ENCODE measurements around the gene MAP3K9. TPM values are rescaled to one million over a fixed set of nuclear protein-coding genes. Genes with fewer than 3 reads are reported as not detected.

Gene MAP3K9
- polyA plus RNA-seq, 1 donor from 2014 or later, result 10.4 TPM

DNA sequence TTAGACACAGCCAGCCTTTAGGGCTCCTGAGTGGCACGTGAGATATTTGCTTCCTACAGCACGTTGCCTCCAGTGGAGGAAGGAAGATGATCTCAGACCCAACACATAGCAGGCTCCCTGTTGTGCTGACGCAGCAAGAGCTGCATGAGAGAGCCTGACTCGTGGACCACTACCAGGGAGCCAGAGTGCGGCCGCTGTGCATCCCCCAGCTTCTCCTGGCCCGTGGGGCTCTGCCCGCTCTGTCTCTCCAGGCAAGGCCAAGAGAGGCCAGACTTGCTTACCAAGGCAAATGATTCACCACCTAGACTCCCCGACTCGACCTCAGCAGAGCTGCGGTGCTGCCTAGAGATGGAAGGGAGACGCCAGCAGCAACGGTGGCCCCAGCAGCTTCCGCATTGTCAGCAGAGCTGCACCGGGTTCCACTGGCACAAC lies 37.5 kb downstream of the MAP3K9 start:
- H2AFZ ChIP-seq (ENCODE audit: low read depth, low read length), result no peak overlapping the region
- H3K36me3 ChIP-seq (ENCODE audit: insufficient read depth, low read length), result no peaks in the 10 kb centered on the region
- no peak overlapping the region for H3K9ac ChIP-seq (ENCODE audit: low read length)
- H4K20me1 ChIP-seq (ENCODE audit: insufficient read depth), result no peaks in the 10 kb centered on the region
- H3K27ac ChIP-seq (ENCODE audit: low read length), result no peak overlapping the region
- H3K4me3 ChIP-seq (ENCODE audit: low read length), result no peak overlapping the region
- H3K9me2 ChIP-seq (ENCODE audit: insufficient read depth, low read length), result no peaks in the 10 kb centered on the region
- TF ChIP-seq, protein P1, sequence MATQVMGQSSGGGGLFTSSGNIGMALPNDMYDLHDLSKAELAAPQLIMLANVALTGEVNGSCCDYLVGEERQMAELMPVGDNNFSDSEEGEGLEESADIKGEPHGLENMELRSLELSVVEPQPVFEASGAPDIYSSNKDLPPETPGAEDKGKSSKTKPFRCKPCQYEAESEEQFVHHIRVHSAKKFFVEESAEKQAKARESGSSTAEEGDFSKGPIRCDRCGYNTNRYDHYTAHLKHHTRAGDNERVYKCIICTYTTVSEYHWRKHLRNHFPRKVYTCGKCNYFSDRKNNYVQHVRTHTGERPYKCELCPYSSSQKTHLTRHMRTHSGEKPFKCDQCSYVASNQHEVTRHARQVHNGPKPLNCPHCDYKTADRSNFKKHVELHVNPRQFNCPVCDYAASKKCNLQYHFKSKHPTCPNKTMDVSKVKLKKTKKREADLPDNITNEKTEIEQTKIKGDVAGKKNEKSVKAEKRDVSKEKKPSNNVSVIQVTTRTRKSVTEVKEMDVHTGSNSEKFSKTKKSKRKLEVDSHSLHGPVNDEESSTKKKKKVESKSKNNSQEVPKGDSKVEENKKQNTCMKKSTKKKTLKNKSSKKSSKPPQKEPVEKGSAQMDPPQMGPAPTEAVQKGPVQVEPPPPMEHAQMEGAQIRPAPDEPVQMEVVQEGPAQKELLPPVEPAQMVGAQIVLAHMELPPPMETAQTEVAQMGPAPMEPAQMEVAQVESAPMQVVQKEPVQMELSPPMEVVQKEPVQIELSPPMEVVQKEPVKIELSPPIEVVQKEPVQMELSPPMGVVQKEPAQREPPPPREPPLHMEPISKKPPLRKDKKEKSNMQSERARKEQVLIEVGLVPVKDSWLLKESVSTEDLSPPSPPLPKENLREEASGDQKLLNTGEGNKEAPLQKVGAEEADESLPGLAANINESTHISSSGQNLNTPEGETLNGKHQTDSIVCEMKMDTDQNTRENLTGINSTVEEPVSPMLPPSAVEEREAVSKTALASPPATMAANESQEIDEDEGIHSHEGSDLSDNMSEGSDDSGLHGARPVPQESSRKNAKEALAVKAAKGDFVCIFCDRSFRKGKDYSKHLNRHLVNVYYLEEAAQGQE (IDR thresholded peaks at IDR 0.05; ENCODE audit: borderline replicate concordance), result no peak
- peak; percentile 14 for TF ChIP-seq MXI1 (conservative IDR thresholded peaks at IDR 0.05; ENCODE audit: poor library complexity, severe bottlenecking)
- TF ChIP-seq, protein P2, sequence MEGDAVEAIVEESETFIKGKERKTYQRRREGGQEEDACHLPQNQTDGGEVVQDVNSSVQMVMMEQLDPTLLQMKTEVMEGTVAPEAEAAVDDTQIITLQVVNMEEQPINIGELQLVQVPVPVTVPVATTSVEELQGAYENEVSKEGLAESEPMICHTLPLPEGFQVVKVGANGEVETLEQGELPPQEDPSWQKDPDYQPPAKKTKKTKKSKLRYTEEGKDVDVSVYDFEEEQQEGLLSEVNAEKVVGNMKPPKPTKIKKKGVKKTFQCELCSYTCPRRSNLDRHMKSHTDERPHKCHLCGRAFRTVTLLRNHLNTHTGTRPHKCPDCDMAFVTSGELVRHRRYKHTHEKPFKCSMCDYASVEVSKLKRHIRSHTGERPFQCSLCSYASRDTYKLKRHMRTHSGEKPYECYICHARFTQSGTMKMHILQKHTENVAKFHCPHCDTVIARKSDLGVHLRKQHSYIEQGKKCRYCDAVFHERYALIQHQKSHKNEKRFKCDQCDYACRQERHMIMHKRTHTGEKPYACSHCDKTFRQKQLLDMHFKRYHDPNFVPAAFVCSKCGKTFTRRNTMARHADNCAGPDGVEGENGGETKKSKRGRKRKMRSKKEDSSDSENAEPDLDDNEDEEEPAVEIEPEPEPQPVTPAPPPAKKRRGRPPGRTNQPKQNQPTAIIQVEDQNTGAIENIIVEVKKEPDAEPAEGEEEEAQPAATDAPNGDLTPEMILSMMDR (IDR thresholded peaks at IDR 0.05; ENCODE audit: poor library complexity, severe bottlenecking), result no peak
- no peaks in the 10 kb centered on the region for H3K27me3 ChIP-seq (ENCODE audit: insufficient read depth, low read depth, low read length)
- H3K9me3 ChIP-seq (ENCODE audit: low read length), result no peaks in the 10 kb centered on the region
- no peaks in the 10 kb centered on the region for H3F3A ChIP-seq (ENCODE audit: insufficient read depth, low read length, poor library complexity, severe bottlenecking)
- H3K79me2 ChIP-seq (replicated peaks; ENCODE audit: insufficient read depth, low read length), result peaks cover 16% of the 10 kb centered on the region
- no peak overlapping the region for H3K4me2 ChIP-seq (ENCODE audit: low read length)

DNA sequence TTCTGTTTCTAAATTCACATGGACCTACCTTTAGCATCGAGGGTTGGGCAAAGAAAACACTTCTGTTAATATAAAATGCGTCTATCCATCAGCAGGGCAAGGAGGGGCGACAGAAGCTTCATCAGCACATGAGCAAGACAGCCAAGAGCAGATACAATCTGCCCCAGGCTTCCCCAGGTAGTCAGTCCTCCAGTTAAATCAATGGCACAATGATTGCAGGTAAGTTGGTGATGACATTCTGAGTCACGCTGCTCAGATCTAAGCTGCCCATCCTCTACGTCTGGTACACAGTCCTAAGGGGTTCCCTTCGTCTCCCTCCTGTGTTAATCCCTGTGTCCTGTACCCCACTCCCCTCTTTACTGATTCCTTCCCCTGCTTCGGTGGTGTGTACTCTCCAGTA lies 38.8 kb downstream of the MAP3K9 start:
- Histone ChIP-seq H3K27ac (ENCODE audit: low read length) (no peak overlapping the region), H3K36me3 (ENCODE audit: insufficient read depth, low read length) (no peaks in the 10 kb centered on the region), H3F3A (ENCODE audit: insufficient read depth, low read length, poor library complexity, severe bottlenecking) (no peaks in the 10 kb centered on the region), H4K20me1 (ENCODE audit: insufficient read depth) (no peaks in the 10 kb centered on the region), H3K79me2 (replicated peaks; ENCODE audit: insufficient read depth, low read length) (peaks cover 15% of the 10 kb centered on the region), H3K9ac (ENCODE audit: low read length) (no peak overlapping the region), H3K9me2 (ENCODE audit: insufficient read depth, low read length) (no peaks in the 10 kb centered on the region), H3K9me3 (ENCODE audit: low read length) (no peaks in the 10 kb centered on the region), H3K4me3 (ENCODE audit: low read length) (no peak overlapping the region), H3K4me2 (ENCODE audit: low read length) (no peak overlapping the region), H2AFZ (ENCODE audit: low read depth, low read length) (no peak overlapping the region), H3K27me3 (ENCODE audit: insufficient read depth, low read depth, low read length) (no peaks in the 10 kb centered on the region)
- TF ChIP-seq, protein P2 (IDR thresholded peaks at IDR 0.05; ENCODE audit: poor library complexity, severe bottlenecking), result no peak
- TF ChIP-seq TAF1 (IDR thresholded peaks at IDR 0.05; ENCODE audit: low read depth) (no peak), POLR2AphosphoS5 (IDR thresholded peaks at IDR 0.05) (no peak), RAD21 (conservative IDR thresholded peaks at IDR 0.05) (no peak), SMC3 (conservative IDR thresholded peaks at IDR 0.05; ENCODE audit: poor library complexity) (no peak), EP300 (conservative IDR thresholded peaks at IDR 0.05; ENCODE audit: poor library complexity, severe bottlenecking) (no peak), EZH2 (IDR thresholded peaks at IDR 0.05; ENCODE audit: borderline replicate concordance, insufficient read depth, low read length, poor library complexity, severe bottlenecking) (no peak), MXI1 (conservative IDR thresholded peaks at IDR 0.05; ENCODE audit: poor library complexity, severe bottlenecking) (no peak)
- TF ChIP-seq, protein P1 (IDR thresholded peaks at IDR 0.05; ENCODE audit: borderline replicate concordance), result no peak

Measured in neural cell (in vitro differentiated cells).